Naive thymus-derived CD4-positive, alpha-beta T cell (primary cell): Measurements from ENCODE around the gene PLPP3. TPM values are rescaled to one million over a fixed set of nuclear protein-coding genes. Genes with fewer than 3 reads are reported as not detected.

Experiments
- ATAC-seq: fragments of 150-1000 bp; cut with Tn5 transposase; 2 replicates; pipeline ENCODE4 v1.10.0; 2021; ENCODE audit warnings: mild to moderate bottlenecking, moderate library complexity
- CTCF ChIA-PET: fragments of 350-600 bp; sonication (Branson Sonifier 250); formaldehyde crosslinking; loops from one replicate; lab custom pipeline; 2021; ENCODE audit warnings: antibody characterized with exemption; lab: Charles Lee
- POLR2A ChIA-PET: fragments of 350-600 bp; sonication (Branson Sonifier 250); formaldehyde crosslinking; loops from one replicate; lab custom pipeline; 2021; ENCODE audit warnings: antibody characterized with exemption, inconsistent platforms; lab: Charles Lee
- DNase-seq, 9 donors: peaks; one replicate each; pipeline versions ENCODE4 v3.0.0 to v3.0.0-alpha.2; 2020 to 2022; ENCODE audit warnings: mixed read lengths in 1 of 9
- H3K27ac ChIP-seq: one replicate; pipeline ENCODE4 v1.7.0; 2013; ENCODE audit warnings: mild to moderate bottlenecking, low read depth, low read length, moderate library complexity
- H3K27me3 ChIP-seq, 2 donors: one replicate each; pipeline ENCODE4 v1.7.0; 2013; ENCODE audit warnings: low read length in 2 of 2, mild to moderate bottlenecking in 2 of 2, moderate library complexity in 2 of 2; ENCODE audit not compliant: control insufficient read depth in 2 of 2, insufficient read depth in 2 of 2
- H3K36me3 ChIP-seq, 3 experiments: 1 replicate in 2 of 3; 2 replicates in 1 of 3; pipeline ENCODE4 v1.7.0; 2013; ENCODE audit warnings: low read length in 3 of 3, mild to moderate bottlenecking in 3 of 3, moderate library complexity in 1 of 3; ENCODE audit not compliant: insufficient read depth in 3 of 3, control insufficient read depth in 2 of 3
- H3K4me1 ChIP-seq, 2 donors: one replicate each; pipeline ENCODE4 v1.7.0; 2013; ENCODE audit warnings: low read length in 2 of 2, mild to moderate bottlenecking in 2 of 2, moderate library complexity in 1 of 2; ENCODE audit not compliant: control insufficient read depth in 2 of 2, insufficient read depth in 2 of 2
- H3K4me3 ChIP-seq: 2 replicates; pipeline ENCODE4 v1.7.0; 2013; ENCODE audit warnings: mild to moderate bottlenecking, low read length
- H3K9me3 ChIP-seq, 3 experiments: 1 replicate in 2 of 3; 2 replicates in 1 of 3; pipeline ENCODE4 v1.7.0; 2013; ENCODE audit warnings: low read length in 3 of 3; ENCODE audit not compliant: control insufficient read depth in 2 of 3
- H3K27ac Mint-ChIP-seq, 9 donors: one replicate each; pipeline ENCODE4 v1.8.0; 2020 to 2022; ENCODE audit warnings: mixed read lengths in 9 of 9, mild to moderate bottlenecking in 8 of 9, moderate library complexity in 5 of 9, inconsistent platforms in 2 of 9
- H3K27me3 Mint-ChIP-seq, 5 donors: one replicate each; pipeline ENCODE4 v1.8.0; 2021 to 2022; ENCODE audit warnings: mixed read lengths in 5 of 5, mild to moderate bottlenecking in 1 of 5
- H3K36me3 Mint-ChIP-seq, 5 donors: one replicate each; pipeline ENCODE4 v1.8.0; 2020 to 2022; ENCODE audit warnings: mixed read lengths in 5 of 5, mild to moderate bottlenecking in 3 of 5, inconsistent platforms in 1 of 5
- H3K4me1 Mint-ChIP-seq, 7 donors: one replicate each; pipeline ENCODE4 v1.8.0; 2020 to 2022; ENCODE audit warnings: mixed read lengths in 7 of 7, mild to moderate bottlenecking in 3 of 7, inconsistent platforms in 1 of 7
- H3K4me3 Mint-ChIP-seq, 10 donors: one replicate each; pipeline ENCODE4 v1.8.0; 2020 to 2022; ENCODE audit warnings: mild to moderate bottlenecking in 10 of 10, mixed read lengths in 10 of 10, moderate library complexity in 6 of 10, inconsistent platforms in 2 of 10
- H3K9me3 Mint-ChIP-seq, 11 donors: one replicate each; pipeline ENCODE4 v1.8.0; 2020 to 2022; ENCODE audit warnings: mixed read lengths in 11 of 11, mild to moderate bottlenecking in 4 of 11, inconsistent platforms in 1 of 11, moderate library complexity in 1 of 11
- intact Hi-C, 2 donors: fragments of 100-400 bp; cut with micrococcal nuclease; formaldehyde crosslinking; loops; one replicate each; pipeline ENCODE4 v1.15.1; 2023
- polyA plus RNA-seq, 2 donors: library from polyadenylated mRNA; unstranded; fragments of 300-500 nt; fragmentation: Illumina TruSeq; gene quantifications; one replicate each; pipeline ENCODE4 v1.2.3, GENCODE V29; 2021
- total RNA-seq, 6 experiments: library from RNA in 5 of 6; stranded (reverse) in 5 of 6; gene quantifications; 1 replicate in 5 of 6; 2 replicates in 1 of 6; pipeline ENCODE4 v1.2.3 and lab custom pipeline; 2021 to 2026

PLPP3 gene
- total and polyA plus RNA-seq, 7 experiments from 2014 or later = 0.16 to 0.30 TPM; not detected in 5

DNA sequence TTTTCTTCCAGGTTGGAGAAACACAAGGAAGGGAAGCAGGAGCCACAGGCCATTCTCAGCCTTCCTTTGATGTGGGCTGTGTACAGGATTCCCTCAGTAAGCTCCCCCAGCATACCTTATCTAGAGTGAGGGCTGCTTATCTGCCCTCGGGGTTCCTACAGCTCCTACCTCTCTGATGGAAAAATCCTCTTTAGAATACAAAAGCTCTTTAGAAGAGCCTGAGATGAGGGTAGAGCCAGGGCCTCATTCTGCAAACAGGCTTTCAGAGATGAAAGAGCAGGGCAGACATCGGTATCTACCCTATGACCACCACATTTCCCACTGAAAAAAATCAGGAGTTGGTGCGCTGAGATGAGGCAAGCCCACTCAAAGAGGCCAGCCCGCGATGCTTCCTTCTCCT is 85.1 kb downstream of the PLPP3 start:
- peaks cover 0 to 5% (median 0%) of the 10 kb centered on the region in 5 donors for H3K36me3 Mint-ChIP-seq
- H3K27me3 Mint-ChIP-seq = peaks cover 0 to 19% (median 0%) of the 10 kb centered on the region in 5 donors

DNA sequence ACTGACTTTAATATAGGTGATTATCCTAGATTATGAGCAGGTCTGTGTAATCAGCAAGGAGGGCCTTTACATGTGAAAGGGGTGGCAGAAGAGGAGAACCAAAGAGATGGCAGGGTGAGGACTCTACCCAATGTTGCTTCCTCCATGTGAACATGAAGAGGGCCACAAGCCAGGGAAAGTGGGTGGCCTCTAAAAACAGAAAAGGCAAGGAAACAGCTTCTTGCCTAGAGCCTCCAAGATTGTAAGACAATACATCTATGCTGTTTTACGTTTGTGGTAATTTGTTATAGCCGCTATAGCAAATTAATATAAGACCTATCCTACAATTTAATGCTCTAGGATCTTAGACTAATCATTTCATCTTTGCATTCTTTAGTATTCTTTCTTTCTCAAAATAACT is 85.5 kb downstream of the PLPP3 start:
- CTCF ChIA-PET = no interaction called here
- no peak for ATAC-seq
- H3K9me3 Mint-ChIP-seq = peaks cover 0 to 10% (median 4%) of the 10 kb centered on the region in 11 donors

More for the DNA sequence above, 85.1 kb downstream of the PLPP3 start:
- no peaks in the 10 kb centered on the region for H3K4me1 ChIP-seq
- H3K4me1 Mint-ChIP-seq = no peaks in the 10 kb centered on the region
- H3K9me3 Mint-ChIP-seq = peaks cover 0 to 10% (median 4%) of the 10 kb centered on the region in 11 donors
- H3K36me3 ChIP-seq = no peaks in the 10 kb centered on the region
- ATAC-seq (no peak), DNase-seq (no peak)
- H3K9me3 ChIP-seq = no peaks in the 10 kb centered on the region
- no peak overlapping the region for H3K4me3 ChIP-seq
- ChIA-PET CTCF (no interaction called here), POLR2A (no interaction called here)
- no peaks in the 10 kb centered on the region for H3K27me3 ChIP-seq
- no peak overlapping the region for H3K27ac Mint-ChIP-seq
- intact Hi-C loops = no loop called here
- no peak overlapping the region for H3K27ac ChIP-seq
- no peak overlapping the region for H3K4me3 Mint-ChIP-seq

GRCh38 chr1:56491441-56491840 is 87.9 kb downstream of the PLPP3 start:
- CTCF ChIA-PET = no interaction called here
- intact Hi-C loops = no loop called here
- no peak overlapping the region for H3K4me3 ChIP-seq

More for the DNA sequence above, 85.5 kb downstream of the PLPP3 start:
- POLR2A ChIA-PET = no interaction called here
- intact Hi-C loops = no loop called here
- H3K36me3 Mint-ChIP-seq = peaks cover 0 to 5% (median 0%) of the 10 kb centered on the region in 5 donors
- DNase-seq = no peak
- H3K27me3 Mint-ChIP-seq = peaks cover 0 to 17% (median 0%) of the 10 kb centered on the region in 5 donors
- no peaks in the 10 kb centered on the region for H3K4me1 Mint-ChIP-seq
- Histone ChIP-seq H3K4me3 (no peak overlapping the region), H3K27me3 (no peaks in the 10 kb centered on the region), H3K9me3 (no peaks in the 10 kb centered on the region), H3K4me1 (no peaks in the 10 kb centered on the region), H3K27ac (no peak overlapping the region), H3K36me3 (no peaks in the 10 kb centered on the region)
- no peak overlapping the region for H3K4me3 Mint-ChIP-seq
- H3K27ac Mint-ChIP-seq = no peak overlapping the region

GRCh38 chr1:56490619-56491018 is 88.7 kb downstream of the PLPP3 start:
- H3K27me3 Mint-ChIP-seq = peaks cover 0 to 11% (median 3%) of the 10 kb centered on the region in 5 donors
- Histone ChIP-seq H3K4me3 (no peak overlapping the region), H3K27me3 (no peaks in the 10 kb centered on the region), H3K4me1 (no peaks in the 10 kb centered on the region), H3K36me3 (no peaks in the 10 kb centered on the region), H3K9me3 (no peaks in the 10 kb centered on the region), H3K27ac (no peak overlapping the region)
- intact Hi-C loops = no loop called here
- peaks cover 0 to 10% (median 4%) of the 10 kb centered on the region in 11 donors for H3K9me3 Mint-ChIP-seq
- ChIA-PET CTCF (no interaction called here), POLR2A (no interaction called here)
- H3K4me3 Mint-ChIP-seq = no peak overlapping the region
- DNase-seq (no peak), ATAC-seq (no peak)
- no peaks in the 10 kb centered on the region for H3K4me1 Mint-ChIP-seq
- H3K36me3 Mint-ChIP-seq = peaks cover 0 to 5% (median 0%) of the 10 kb centered on the region in 5 donors
- H3K27ac Mint-ChIP-seq = no peak overlapping the region

More at GRCh38 chr1:56491441-56491840, 87.9 kb downstream of the PLPP3 start:
- no peaks in the 10 kb centered on the region for H3K4me1 Mint-ChIP-seq
- POLR2A ChIA-PET = no interaction called here
- peaks cover 0 to 5% (median 0%) of the 10 kb centered on the region in 5 donors for H3K36me3 Mint-ChIP-seq
- peaks cover 0 to 11% (median 0%) of the 10 kb centered on the region in 5 donors for H3K27me3 Mint-ChIP-seq
- Histone ChIP-seq H3K27me3 (no peaks in the 10 kb centered on the region), H3K4me1 (no peaks in the 10 kb centered on the region), H3K27ac (no peak overlapping the region), H3K9me3 (no peaks in the 10 kb centered on the region), H3K36me3 (no peaks in the 10 kb centered on the region)
- ATAC-seq (no peak), DNase-seq (no peak)
- H3K9me3 Mint-ChIP-seq = peaks cover 0 to 10% (median 4%) of the 10 kb centered on the region in 11 donors
- H3K27ac Mint-ChIP-seq = no peak overlapping the region
- no peak overlapping the region for H3K4me3 Mint-ChIP-seq

- Mint-ChIP-seq H3K4me1 (no peaks in the 10 kb centered on the region), H3K4me3 (no peak overlapping the region), H3K36me3 (peaks cover 0 to 5% (median 0%) of the 10 kb centered on the region in 5 donors), H3K27me3 (peaks cover 0 to 9% (median 3%) of the 10 kb centered on the region in 5 donors), H3K27ac (no peak overlapping the region), H3K9me3 (peaks cover 0 to 10% (median 4%) of the 10 kb centered on the region in 11 donors)
- ChIA-PET POLR2A (no interaction called here), CTCF (no interaction called here)
- ATAC-seq = no peak
- intact Hi-C loops = no loop called here
- Histone ChIP-seq H3K36me3 (no peaks in the 10 kb centered on the region), H3K4me1 (no peaks in the 10 kb centered on the region), H3K4me3 (no peak overlapping the region), H3K9me3 (no peaks in the 10 kb centered on the region), H3K27ac (no peak overlapping the region), H3K27me3 (no peaks in the 10 kb centered on the region)
- DNase-seq = no peak
Observed at GRCh38 chr1:56489695-56490094, 89.7 kb downstream of the PLPP3 start.

GRCh38 chr1:56484695-56485094 is 94.7 kb downstream of the PLPP3 start:
- no peak for DNase-seq
- no peaks in the 10 kb centered on the region for H3K9me3 ChIP-seq
- H3K27ac ChIP-seq = no peak overlapping the region
- Mint-ChIP-seq H3K36me3 (peaks cover 0 to 6% (median 0%) of the 10 kb centered on the region in 5 donors), H3K27ac (no peak overlapping the region), H3K4me1 (no peaks in the 10 kb centered on the region), H3K4me3 (no peak overlapping the region), H3K27me3 (peaks cover 3 to 23% (median 19%) of the 10 kb centered on the region in 5 donors), H3K9me3 (peaks cover 0 to 12% (median 0%) of the 10 kb centered on the region in 11 donors)
- H3K27me3 ChIP-seq = no peaks in the 10 kb centered on the region
- POLR2A ChIA-PET = no interaction called here
- H3K4me1 ChIP-seq = no peaks in the 10 kb centered on the region
- CTCF ChIA-PET = no interaction called here
- no peaks in the 10 kb centered on the region for H3K36me3 ChIP-seq
- ATAC-seq = no peak
- intact Hi-C loops = no loop called here
- H3K4me3 ChIP-seq = no peak overlapping the region

DNA sequence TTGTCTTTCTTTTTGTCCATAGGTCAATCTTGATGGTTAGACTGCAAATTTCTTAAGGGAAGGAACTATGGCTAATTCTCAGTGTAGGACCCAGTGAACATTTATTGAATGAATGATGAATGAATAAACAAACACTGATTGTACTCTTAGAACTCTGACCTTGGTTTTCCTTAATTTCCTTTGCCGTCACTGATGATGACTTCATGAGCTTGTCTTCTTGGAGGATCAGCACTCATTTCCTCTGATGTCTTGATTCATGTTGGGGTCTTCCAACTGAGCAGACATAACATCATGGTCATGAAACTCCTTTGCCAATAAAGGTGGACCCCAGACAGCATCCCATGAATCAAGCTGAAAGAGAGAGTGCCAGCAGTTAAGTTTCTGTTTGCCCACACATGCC is 96.3 kb downstream of the PLPP3 start:
- no peaks in the 10 kb centered on the region for H3K36me3 ChIP-seq
- ChIA-PET CTCF (no interaction called here), POLR2A (no interaction called here)
- Mint-ChIP-seq H3K27ac (no peak overlapping the region), H3K36me3 (peaks cover 0 to 11% (median 0%) of the 10 kb centered on the region in 5 donors), H3K4me3 (no peak overlapping the region), H3K9me3 (peaks cover 0 to 12% (median 1%) of the 10 kb centered on the region in 11 donors), H3K27me3 (peaks cover 15 to 35% (median 32%) of the 10 kb centered on the region in 5 donors), H3K4me1 (peaks cover 0 to 5% (median 0%) of the 10 kb centered on the region in 7 donors)
- DNase-seq (no peak), ATAC-seq (no peak)
- no peaks in the 10 kb centered on the region for H3K27me3 ChIP-seq
- intact Hi-C loops = no loop called here
- H3K9me3 ChIP-seq = no peaks in the 10 kb centered on the region
- no peak overlapping the region for H3K27ac ChIP-seq
- no peak overlapping the region for H3K4me3 ChIP-seq
- H3K4me1 ChIP-seq = no peaks in the 10 kb centered on the region
